ENCODE measurements around the gene SPATS1.
"Not testable (repeated sequence)": the region's sequence is repeated elsewhere in the genome, so short reads cannot be mapped to it uniquely, and the experiment has no call there.

- TF ChIP-seq, protein P1, sequence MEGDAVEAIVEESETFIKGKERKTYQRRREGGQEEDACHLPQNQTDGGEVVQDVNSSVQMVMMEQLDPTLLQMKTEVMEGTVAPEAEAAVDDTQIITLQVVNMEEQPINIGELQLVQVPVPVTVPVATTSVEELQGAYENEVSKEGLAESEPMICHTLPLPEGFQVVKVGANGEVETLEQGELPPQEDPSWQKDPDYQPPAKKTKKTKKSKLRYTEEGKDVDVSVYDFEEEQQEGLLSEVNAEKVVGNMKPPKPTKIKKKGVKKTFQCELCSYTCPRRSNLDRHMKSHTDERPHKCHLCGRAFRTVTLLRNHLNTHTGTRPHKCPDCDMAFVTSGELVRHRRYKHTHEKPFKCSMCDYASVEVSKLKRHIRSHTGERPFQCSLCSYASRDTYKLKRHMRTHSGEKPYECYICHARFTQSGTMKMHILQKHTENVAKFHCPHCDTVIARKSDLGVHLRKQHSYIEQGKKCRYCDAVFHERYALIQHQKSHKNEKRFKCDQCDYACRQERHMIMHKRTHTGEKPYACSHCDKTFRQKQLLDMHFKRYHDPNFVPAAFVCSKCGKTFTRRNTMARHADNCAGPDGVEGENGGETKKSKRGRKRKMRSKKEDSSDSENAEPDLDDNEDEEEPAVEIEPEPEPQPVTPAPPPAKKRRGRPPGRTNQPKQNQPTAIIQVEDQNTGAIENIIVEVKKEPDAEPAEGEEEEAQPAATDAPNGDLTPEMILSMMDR (IDR thresholded peaks at IDR 0.05) = not testable (repeated sequence)
- not testable (repeated sequence) for TF ChIP-seq REST (IDR thresholded peaks at IDR 0.05; ENCODE audit: insufficient read depth in 1 of 2, low read depth in 2 of 2, low read length in 1 of 2); TCF7L2 (IDR thresholded peaks at IDR 0.05; ENCODE audit: low read depth, low read length)
These were observed 25.3 kb upstream of the SPATS1 start for GRCh38 chr6:44317136-44317631.

All from Panc1 (cell line).